DMS53 (cell line): ENCODE results near the gene ANKRD23.
"Not testable (repeated sequence)": the region's sequence is repeated elsewhere in the genome, so short reads cannot be mapped to it uniquely, and the experiment has no call there.

ENCODE experiments used
- DNase-seq: peaks from one replicate; lab custom pipeline; 2025; lab: John Stamatoyannopoulos, UW

Gene ANKRD23

GRCh38 chr2:96798733-96799622 lies 44.8 kb downstream of the ANKRD23 start:
- DNase-seq = no peak

- DNase-seq = no peak
Measured at GRCh38 chr2:96797066-96797625, 46.7 kb downstream of the ANKRD23 start.

GRCh38 chr2:96796497-96796896 lies 47.3 kb downstream of the ANKRD23 start:
- DNase-seq = not testable (repeated sequence)

- no peak for DNase-seq
Measured at GRCh38 chr2:96795076-96795475, 48.7 kb downstream of the ANKRD23 start.

- DNase-seq = no peak
Measured at GRCh38 chr2:96792772-96793749, 50.8 kb downstream of the ANKRD23 start.

GRCh38 chr2:96789245-96789617 lies 54.6 kb downstream of the ANKRD23 start:
- DNase-seq = no peak

GRCh38 chr2:96788442-96789244 lies 55.2 kb downstream of the ANKRD23 start:
- no peak for DNase-seq
